Epidermal melanocyte (primary cell): Measurements from ENCODE around the gene METTL8.
"Not testable (repeated sequence)": the region's sequence is repeated elsewhere in the genome, so short reads cannot be mapped to it uniquely, and the experiment has no call there.

ENCODE experiments used
- DNase-seq: peaks from one replicate; pipeline ENCODE4 v3.0.0; 2011; ENCODE audit warnings: low spot score; ENCODE audit not compliant: insufficient read length

METTL8 gene

DNA sequence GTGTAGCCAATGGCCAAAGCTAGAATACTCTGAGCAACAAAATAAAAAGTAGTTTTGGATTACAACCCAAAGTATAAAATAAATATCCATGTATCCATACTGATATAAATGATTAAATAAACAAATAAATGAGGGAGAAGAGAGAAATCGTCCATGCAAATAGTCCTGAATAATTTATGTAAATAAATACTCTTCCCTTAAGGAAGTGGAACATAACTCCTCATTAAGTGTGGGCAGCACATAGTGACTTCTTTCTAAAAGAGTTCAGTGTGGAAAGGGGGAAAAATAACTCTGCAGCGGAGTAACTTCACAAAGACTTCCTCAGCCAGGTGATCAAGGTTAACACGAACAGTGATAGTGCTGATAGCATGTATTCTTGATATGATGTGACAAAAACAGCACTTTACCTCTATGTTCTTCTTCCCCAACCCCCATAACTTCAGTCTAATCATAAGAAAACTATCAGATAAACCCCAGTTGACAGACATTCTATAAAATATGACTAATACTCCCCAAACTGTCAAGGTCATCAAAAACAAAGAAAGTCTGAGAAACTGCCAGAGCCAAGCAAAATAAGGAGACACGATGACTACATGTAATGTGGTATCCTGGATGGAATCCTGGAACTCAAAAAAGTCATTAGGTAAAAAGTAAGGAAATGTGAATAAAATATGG is 30.7 kb downstream of the METTL8 start:
- DNase-seq: no peak

DNA sequence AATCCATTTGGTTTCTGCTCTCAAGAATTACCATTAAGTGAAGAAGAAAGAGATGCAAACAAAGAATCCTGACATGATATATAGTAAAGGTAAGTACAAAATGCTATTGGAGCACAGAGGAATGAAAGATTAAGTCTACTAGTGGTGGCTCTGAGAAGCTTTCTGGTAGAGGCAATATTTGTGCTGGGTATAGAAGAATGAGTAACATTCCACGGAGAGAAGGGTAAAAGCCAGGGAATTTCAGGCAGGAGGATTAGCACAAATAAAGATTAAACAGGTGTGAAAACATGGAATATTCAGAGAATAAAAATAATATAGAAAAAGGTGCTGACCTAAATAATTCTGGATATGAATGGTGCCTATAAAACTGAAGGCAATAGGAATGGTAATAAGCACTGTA is 31.8 kb downstream of the METTL8 start:
- DNase-seq: no peak

DNA sequence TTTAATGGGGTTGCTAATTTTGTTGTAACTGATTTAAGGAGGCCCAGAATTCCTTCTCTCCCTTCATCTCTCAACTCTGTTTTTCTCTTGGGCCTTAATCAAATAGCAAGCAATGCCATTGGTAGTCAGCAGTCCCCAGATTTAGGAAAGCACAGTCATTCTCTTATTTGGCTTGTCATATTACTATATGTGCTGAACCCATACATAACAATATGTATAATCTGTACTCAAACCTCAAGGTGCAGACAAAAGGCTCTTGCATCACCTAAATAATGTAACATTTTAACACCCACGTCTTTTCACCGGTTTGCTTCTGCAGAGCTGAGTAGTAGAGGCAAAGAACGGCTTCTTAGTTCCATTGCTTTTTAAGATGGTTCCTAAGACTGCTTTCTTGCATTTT is 33.4 kb downstream of the METTL8 start:
- DNase-seq: no peak

DNA sequence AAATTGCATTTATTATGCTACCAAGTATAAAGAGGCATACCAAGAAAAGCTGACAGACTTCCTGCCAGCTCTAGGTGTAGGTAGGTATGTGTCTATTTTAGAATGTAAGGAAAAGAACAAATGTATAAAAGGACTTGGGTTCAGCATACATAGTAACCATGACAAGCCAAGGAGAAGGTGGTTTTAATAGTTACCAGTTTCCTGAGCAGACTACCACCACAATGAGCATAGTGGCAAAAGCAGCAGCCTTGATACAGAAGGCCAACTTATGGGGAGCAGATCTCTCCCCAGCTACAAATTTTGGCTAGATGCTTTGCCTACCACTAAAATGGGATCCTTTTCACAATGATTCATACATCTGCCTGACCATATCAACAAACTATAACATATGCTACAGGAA is 34.5 kb downstream of the METTL8 start:
- DNase-seq: no peak

DNA sequence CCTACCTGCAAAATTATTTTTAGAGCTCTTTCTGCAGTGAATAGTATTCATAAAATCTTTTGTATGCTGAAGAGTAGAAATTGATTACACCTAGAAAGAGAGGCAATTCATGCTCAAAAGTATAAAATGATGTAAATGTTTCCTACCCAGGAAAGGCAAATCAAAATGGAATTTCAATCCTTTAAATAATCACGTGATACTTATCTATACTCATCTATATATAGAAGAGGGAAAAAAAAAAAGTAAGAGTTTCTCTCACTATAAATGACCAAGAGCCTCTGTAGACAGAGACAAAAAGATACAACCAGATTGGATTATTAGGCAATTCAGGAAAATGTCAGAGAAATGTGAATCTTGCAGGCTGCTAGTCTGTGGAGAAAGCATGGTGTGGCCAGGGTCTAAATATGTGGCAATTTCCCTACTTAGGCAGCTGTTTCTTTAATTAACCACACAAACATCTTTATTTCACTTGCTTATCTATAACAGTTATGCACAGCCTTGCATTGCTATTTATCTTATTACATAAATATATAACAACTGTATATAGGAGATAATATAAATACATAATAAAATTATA is 39.5 kb downstream of the METTL8 start:
- DNase-seq: no peak

DNA sequence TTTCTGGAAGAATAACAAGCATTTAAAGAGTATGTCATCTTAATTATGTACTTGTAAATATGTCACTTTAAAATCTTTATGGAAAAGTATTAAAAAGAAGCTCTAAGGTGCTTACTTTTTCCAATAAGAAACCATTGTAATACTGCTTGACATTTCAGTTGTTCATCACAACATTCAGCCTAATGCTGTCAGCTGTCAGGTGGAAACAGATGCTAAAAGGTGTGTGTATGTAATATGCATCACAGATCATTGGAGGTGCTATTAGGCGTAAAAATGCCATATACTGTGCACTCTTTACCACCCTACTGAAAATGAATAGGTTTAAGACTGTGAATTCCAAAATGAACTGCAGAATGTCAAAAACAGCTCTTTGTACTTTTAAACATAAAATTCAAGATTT is 40.3 kb downstream of the METTL8 start:
- no peak for DNase-seq

DNA sequence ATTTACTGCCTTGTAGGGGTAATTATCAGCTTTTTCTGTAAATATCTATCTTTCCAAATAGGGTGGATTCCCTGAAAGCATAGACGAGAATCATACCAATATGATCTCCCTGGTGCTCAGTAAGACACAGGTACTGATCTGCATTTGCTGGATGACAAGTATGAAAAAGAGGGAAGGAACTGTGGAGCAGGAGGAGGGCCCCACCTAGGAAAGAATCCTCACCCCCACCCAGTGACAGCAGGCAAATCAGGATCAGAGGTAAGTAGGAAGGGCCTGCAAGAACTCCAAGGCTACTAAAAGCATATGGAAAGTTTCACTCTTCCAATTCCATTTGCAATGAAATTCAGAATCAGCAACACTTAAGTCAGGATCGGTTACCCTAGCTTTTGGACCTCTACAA is 42.3 kb downstream of the METTL8 start:
- no peak for DNase-seq

DNA sequence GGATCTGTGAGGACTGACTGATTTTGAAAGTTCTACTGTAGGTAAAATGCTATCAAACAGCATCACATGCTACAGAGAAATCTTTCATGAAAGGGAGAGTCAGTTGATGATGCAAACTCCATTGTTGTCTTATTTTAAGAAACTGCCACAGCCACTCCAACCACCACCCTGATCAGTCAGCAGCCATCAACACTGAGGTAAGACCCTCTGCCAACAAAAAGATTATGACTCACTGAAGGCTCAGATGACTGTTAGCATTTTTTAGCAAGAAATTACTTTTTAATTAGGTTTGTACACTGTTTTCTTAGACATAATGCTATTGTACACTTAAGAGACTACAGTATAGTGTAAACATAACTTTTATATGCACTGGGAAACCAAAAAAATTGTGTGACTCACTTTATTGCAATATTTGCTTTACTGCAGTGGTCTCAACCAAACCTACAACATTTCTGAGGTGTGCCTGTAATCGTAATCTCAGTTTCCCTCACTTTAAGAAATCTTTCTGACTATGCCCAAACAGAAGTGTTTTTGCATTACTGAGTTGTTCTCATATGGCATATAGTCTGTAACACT is 42.8 kb downstream of the METTL8 start:
- DNase-seq: no peak

DNA sequence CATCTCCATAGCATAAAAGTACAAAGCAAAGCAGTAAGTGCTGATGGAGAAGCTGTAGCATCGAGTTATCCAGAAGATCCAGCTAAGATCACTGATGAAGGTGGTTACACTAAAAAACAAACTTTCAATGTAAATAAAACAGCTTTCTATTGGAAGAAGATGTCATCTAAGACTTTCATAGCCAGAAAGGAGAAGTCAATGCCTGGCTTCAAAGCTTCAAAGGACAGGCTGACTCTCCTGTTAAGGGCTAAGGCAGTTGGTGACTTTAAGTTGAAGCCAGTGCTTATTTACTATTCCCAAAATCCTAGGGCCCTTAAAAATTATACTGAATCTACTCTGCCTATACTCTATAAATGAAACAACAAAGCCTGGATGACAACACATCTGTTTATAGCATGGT is 44.0 kb downstream of the METTL8 start:
- DNase-seq: no peak

DNA sequence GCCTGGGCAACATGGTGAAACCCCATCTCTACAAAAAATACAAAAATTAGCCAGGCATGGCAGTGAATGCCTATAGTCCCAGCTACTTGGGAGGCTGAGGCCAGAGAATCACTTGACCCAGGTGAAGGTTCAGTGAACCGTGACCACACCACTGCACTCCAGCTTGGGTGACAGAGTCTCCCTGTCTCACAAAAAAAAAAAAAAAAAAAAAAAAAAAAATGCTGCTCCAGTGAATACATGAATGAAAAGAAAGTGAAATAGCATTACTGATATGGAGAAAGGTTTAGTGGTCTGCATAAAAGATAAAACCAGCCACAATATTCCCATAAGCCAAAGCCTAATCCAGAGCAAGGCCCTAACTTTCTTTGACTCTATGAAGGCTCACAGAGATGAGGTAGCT is 44.5 kb downstream of the METTL8 start:
- DNase-seq: no peak

DNA sequence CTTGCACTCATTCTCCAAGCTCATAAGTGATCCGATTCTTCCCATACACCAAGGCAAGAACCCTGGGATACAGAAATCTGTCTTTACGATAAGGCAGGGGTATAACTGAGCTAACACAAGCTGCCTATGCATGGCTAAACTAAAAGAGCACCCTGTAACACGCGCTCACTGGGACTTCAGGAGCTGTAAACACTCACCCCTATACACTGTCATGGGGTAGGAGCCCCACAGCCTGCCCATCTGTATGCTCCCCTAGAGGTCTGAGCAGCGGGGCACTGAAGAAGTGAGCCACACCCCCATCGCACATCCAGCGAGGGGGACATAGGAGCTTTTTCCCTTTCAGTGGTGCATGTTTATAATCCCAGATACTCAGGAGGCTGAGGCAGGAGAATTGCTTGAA is 46.7 kb downstream of the METTL8 start:
- no peak for DNase-seq

DNA sequence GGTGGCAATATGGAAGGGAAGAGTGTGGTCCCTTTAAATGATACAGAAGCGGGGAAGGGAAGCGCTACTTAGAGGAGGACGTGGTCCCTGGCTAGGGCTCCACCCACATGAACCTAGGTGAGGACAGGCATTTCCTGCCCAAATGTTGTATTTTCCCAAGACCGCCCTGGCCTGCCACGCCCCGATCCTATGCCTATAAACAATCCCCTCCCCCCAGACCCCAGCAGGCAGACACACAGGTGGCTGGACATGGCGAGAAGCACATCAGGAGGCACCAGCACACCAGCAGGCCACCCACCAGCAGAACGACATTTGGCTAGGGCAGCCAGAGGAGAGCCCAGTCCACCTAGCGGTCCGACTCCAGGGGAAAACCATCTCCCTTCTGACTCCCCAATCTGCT is 47.2 kb downstream of the METTL8 start:
- no peak for DNase-seq

DNA sequence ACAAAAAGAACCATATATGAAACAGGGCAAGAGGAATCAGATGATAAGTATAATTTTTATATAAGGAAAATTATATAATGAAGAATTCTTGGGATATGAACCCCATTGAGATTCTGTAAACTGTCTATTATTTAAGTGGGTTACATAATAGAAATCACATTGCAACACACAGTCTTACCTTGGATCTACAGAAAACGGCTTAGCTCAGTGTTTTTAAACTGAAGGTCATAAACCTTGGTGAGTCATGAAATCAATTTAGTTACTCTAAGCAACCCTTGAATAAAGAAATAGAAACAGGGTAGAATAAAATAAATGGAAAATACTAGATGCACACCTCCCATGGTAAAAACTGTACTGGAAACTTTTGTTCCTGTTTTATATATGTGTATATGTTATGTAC is 50.7 kb downstream of the METTL8 start:
- no peak for DNase-seq

DNA sequence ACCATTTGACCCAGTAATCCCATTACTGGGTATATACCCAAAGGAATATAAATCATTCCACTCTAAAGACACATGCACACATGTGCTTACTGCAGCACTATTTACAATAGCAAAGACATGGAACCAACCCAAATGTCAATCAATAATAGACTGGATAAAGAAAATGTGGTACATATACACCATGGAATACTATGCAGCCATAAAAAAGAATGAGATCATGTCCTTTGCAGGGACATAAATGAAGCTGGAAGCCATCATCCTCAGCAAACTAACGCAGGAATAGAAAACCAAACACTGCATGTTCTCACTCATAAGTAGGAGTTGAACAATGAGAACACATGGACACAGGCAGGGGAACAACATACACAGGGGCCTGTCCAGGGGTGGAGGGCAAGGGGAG is 51.6 kb downstream of the METTL8 start:
- not testable (repeated sequence) for DNase-seq

DNA sequence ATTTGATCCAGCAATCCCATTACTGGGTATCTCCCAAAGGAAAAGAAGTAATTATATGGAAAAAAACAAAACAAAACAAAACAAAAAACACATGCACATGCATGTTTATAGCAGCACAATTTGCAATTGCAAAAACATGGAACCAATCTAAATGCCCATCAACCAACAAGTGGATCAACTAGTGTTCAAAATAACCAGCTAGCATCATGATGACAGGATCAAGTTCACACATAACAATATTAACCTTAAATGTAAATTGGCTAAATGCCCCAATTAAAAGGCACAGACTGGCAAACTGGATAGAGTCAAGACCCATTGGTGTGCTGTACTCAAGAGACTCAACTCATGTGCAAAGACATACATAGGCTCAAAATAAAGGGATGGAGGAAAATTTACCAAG is 55.9 kb downstream of the METTL8 start:
- DNase-seq: not testable (repeated sequence)

DNA sequence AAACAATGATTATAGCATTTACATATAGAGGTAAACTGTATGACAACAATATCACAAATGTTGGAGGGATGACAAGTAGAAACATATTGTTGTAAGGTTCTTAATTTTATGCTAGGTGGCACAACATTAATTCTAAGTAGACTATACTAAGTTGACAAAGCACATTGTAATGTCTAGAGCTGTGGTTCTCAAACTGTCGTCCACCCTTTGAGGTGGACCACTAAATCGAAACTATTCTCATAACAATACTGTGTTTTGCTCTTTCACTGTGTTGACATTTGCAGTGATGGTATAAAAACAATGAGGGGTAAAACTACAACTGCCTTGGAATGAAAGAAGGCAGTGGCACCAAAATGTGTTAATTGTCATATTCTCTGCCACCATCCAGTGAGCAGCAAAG is 66.1 kb downstream of the METTL8 start:
- DNase-seq: no peak

DNA sequence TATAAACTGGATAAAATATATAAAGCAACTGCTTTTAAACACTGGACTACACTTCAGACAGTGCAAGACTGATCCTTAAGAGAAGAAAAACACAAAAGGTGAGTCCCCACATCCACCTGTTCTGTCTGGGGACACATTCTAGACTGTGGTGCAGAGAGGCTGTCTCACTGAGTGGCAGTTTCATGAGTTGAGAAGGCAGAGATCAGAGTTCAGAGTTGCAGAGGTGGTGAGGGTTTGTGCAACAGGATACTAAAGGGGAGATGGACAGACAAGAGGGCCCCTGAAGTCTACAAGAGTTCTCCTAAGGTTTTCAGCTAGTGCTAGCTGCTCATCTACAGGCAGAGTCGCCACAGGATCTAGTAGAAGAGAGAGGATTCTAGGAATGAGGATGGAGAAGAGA is 68.0 kb downstream of the METTL8 start:
- DNase-seq: no peak

DNA sequence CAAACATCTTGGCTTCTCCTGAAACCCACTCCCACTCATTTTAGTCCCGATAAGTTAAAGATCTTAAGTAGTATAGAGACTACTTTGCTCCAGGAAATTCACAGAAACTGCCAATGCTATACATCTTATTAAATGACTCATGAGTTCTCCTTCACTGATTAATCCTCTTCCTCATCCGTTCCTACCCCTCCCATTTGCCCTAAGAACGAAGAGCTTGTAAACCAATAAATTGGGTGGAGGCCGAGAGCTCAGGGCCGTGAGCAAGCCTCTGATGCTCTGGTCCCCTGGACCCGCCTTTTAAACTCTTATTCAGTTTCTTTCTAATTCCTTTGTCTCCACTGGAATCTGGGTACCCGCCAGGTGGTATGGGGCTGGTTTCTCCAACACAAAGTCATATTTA is 68.6 kb downstream of the METTL8 start:
- no peak for DNase-seq

DNA sequence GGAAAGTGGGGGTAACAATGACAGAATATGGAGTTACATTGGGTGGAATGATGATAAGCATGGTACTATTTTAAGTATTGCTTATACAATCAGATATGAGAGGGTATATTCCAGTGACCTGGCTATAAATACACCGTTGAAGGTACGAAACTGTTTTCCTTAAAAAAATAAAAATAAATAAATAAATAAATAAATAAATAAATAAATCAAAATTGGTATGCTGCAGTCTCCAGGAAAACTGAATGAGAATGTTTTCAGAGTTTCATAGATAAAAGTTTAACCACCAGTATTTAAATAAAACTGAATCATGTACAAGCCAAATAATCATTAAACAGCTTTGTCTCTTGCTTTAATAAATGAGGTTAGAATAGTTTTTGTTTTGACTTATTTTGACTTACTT is 71.4 kb downstream of the METTL8 start:
- DNase-seq: no peak

DNA sequence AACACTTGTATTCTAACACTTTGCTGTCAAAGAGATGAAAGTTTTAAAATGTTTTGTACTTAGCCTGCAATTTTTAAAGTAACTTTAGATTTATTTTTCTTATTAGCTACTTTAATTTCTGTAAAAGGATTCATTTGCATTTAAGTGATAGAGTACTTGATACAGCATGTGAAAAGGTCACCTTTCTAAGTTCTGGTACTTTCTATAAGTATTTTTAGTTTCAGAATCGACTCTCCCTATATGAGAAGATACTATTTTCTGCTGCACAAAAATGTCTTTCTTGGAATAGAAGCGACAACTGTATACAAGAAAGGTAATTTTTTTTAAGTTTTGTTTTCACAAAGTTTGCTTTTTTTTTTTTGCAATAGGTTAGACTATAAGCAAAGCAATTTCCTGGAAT is 72.9 kb downstream of the METTL8 start:
- no peak for DNase-seq

DNA sequence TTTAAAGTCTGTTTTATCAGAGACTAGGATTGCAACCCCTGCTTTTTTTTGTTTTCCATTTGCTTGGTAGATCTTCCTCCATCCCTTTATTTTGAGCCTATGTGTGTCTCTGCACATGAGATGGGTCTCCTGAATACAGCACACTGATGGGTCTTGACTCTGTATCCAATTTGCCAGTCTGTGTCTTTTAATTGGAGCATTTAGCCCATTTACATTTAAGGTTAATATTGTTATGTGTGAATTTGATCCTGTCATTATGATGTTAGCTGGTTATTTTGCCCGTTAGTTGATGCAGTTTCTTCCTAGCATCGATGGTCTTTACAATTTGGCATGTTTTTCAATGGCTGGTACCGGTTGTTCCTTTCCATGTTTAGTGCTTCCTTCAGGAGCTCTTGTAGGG is 80.0 kb downstream of the METTL8 start:
- DNase-seq: not testable (repeated sequence)

DNA sequence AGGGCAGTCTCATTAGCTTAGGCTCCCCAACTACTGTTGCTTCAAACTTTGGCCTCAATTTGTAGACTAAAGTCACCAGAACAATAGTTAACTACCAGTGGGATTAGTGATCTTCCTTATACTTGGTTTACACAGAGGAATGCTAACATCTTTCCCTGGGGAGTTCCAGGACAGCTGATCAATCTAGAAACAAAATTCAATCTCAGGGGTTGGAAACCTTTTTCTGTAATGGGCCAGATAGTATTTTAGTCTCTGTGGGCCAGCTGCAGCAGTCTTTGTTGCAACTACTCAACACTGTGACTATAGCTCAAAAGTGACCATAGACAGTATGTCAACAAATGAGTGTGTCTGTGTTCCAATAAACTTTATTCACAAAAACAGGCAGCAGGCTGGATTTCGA is 85.7 kb downstream of the METTL8 start:
- DNase-seq: no peak

DNA sequence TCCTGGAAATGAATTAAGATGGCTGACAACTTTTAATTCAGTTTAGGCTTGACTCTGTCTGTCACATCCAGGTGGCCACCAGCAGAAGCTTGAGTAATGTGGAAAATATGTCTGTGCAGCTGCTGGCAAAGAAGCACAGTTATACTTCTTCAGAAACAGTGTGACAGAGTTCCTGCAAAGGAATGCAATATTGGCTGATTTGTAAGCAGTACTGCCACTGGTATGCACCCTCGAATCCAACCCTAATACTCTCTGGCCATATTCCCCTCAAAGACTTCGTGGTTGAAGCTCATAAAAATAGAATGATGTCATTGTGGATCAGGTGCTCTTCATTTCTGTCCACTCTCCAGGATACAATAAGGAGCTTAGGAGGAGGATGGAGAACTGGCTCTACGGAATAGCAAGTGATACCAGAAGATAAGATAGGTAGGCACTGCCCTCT is 86.2 kb downstream of the METTL8 start:
- peak; percentile 27 for DNase-seq
